IMR-90 (cell line): ENCODE data around the gene HSPA1L.

Source experiments
- POLR2A ChIP-seq: IDR thresholded peaks from 2 replicates; pipeline ENCODE4 v1.6.1; 2012; ENCODE audit warnings: mild to moderate bottlenecking, low read depth, low read length
- RCOR1 ChIP-seq: IDR thresholded peaks from 2 replicates; pipeline ENCODE4 v1.6.1; 2012; ENCODE audit warnings: mild to moderate bottlenecking, low read length, improper control_type of control experiment; ENCODE audit not compliant: insufficient replicate concordance

DNA sequence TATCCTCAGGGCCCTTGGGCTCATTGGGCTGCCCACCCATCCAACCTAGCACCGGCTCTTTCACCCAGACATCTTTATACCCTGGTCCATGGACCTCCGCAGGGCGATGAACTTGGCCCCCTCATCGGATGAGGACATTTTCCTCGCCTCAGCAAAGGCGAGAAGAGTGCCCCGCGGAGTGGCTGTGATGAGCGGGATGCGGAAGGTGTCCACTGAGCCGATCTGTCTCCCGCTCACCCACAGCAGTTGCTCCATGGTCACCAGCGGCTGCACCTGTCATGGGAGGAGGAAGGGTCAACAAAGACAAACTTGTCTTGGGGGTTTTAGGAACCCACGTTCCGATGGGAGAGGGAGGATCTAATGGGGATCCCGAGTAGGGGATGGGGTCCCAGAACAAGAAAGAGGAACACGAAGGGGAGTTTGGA, 46.8 kb upstream of the HSPA1L start:
- TF ChIP-seq RCOR1 (no peak), POLR2A (no peak)
